HG03342 (cell line): Measurements from ENCODE around the gene IFNLR1.
"Not testable (repeated sequence)": the region's sequence is repeated elsewhere in the genome, so short reads cannot be mapped to it uniquely, and the experiment has no call there.

Experiments used
- ATAC-seq: cut with Tn5 transposase; IDR thresholded peaks from one replicate; pipeline ENCODE4 v1.9.1; 2021; ENCODE audit warnings: mild to moderate bottlenecking, moderate library complexity; ENCODE audit not compliant: unreplicated experiment

The IFNLR1 gene

GRCh38 chr1:24186993-24187790 lies at the start of gene IFNLR1:
TSS of gene IFNLR1 (minus strand) at chr1:24187289. CDS start at chr1:24187248, 41 bp downstream.
- ATAC-seq, result no peak

- ATAC-seq, result no peak
Measured at GRCh38 chr1:24235921-24236788, 49.1 kb upstream of the IFNLR1 start.

- no peak for ATAC-seq
Measured at GRCh38 chr1:24233684-24234600, 46.9 kb upstream of the IFNLR1 start.

- no peak for ATAC-seq
Measured at GRCh38 chr1:24231701-24232100, 44.6 kb upstream of the IFNLR1 start.

DNA sequence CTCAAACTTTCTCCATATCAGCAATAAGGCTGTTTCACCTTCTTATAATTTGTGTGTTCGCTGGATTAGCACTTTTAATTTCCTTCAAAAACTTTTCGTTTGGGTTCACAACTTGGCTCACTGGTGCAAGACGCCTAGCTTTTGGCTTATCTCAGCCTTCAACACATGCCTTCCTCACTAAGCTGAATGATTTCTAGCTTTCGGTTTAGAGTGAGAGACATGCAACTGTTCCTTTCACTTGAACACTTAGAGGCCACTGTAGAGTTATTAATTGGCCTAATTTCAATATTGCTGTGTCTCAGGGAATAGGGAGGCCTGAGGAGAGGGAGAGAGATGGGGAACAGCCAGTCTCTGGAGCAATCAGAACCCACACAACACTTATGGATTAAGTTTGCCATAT lies 41.2 kb upstream of the IFNLR1 start:
- no peak for ATAC-seq

GRCh38 chr1:24226749-24227148 lies 39.7 kb upstream of the IFNLR1 start:
- no peak for ATAC-seq

- ATAC-seq, result no peak
Measured at GRCh38 chr1:24224761-24225160, 37.7 kb upstream of the IFNLR1 start.

GRCh38 chr1:24224086-24224485 lies 37.0 kb upstream of the IFNLR1 start:
- no peak for ATAC-seq

- ATAC-seq, result no peak
Measured at GRCh38 chr1:24222793-24223192, 35.7 kb upstream of the IFNLR1 start.

GRCh38 chr1:24222008-24222605 lies 35.0 kb upstream of the IFNLR1 start:
- no peak for ATAC-seq

DNA sequence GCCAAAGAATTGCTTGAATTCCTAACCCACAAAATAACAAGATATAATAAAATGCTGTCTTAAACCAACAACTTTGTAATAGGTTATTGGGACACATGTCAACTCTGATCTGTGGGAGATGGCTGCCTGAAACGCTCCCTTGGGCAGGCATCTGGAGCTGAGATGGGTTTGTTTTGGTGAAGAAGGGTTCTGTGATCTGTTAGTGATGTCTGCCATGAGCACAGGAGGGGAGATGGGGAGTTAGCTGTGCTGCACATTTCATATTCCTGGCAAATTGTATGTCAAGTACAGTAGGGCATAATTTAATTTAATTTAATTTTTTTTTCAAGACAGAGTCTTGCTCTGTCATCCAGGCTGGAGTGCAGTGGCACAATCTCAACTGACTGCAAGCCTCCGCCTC lies 34.2 kb upstream of the IFNLR1 start:
- no peak for ATAC-seq

GRCh38 chr1:24216276-24217074 lies 29.4 kb upstream of the IFNLR1 start:
- ATAC-seq, result no peak

DNA sequence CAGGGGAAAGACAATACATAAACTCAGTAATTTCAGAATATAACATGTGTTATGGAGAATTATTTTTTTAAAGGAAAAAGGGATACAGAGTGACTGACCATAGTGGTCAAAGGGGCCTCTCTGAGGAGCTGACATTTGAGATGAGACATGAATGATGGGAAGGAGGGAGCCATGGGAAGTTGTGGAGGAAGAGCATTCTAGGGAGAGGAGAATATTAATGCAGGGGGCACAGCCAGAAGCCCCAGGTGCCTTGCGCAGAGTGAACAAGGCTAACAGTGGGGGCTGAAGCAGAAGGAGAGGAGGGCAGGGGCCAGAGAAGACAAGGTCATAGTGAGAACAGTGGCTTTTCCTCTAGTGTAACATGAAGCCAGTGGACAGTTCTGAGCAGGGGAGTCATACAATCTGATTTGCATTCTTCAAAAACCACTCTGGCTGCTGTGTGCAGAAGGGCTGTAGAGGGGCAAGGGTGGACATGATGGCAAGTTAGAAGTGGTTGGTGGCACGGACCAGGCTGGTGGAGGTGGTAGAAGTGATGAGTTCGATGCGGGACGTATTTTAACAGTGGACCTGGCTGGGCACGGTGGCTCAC lies 28.2 kb upstream of the IFNLR1 start:
- no peak for ATAC-seq

DNA sequence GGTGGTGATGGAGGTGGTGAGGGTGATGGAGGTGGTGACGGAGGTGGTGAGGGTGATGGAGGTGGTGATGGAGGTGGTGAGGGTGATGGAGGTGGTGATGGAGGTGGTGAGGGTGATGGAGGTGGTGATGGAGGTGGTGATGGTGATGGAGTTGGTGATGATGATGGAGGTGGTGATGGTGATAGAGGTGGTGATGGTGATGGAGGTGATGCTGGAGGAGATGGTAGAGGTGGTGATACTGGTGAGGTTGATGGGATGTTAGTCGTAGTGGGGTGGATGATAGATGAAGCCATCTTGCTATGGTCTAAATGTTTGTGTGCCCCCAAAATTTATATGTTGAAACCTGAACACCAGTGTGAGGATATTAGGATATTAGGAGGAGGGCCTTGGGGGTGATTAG lies 25.3 kb upstream of the IFNLR1 start:
- no peak for ATAC-seq

GRCh38 chr1:24210195-24210627 lies 23.1 kb upstream of the IFNLR1 start:
- no peak for ATAC-seq

DNA sequence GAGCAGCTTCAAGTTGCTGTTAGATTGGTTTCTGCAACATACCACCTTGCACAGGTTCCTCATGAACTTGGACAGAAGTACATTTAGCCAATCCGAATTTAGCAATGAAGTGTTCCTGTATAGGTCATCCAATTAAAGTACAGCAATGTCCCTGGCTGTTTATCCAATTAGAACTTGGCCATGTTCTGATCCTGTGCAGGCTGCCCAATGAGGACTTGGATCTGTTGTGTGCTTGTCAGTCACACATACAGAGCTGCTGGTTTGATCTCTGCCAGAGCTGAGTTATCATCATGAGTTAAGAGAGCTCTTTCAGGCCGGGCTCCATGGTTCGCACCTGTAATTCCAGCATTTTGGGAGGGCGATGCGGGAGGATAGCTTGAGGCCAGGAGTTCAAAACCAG lies 22.0 kb upstream of the IFNLR1 start:
- ATAC-seq, result no peak

DNA sequence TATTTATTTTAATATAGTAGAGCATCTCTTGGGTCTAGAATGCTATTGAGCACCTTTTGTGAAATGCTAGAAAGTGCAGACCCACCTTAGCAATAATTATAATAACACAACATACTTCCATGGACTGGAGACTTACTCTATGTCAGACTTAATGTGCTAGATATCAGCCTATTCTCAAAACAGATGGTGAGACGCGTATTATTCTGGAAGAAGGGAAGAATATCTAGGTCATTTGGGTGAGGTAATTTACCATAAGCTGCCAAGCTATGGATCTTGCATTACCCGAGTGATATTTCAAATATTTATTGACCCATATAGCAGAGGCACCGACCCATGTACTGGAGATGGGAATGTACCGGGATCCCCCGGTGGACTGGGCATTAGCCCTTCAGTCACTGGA lies 20.6 kb upstream of the IFNLR1 start:
- no peak for ATAC-seq

DNA sequence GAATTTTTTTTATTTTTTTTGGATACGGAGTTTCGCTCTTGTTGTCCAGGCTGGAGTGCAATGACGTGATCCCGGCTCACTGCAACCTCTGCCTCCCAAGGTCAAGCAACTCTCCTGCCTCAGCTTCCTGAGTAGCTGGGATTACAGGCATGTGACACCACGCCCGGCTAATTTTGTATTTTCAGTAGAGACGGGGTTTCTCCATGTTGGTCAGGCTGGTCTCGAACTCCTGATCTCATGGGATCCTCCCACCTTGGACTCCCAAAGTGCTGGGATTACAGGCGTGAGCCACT lies 20.3 kb upstream of the IFNLR1 start:
- ATAC-seq, result not testable (repeated sequence)

- no peak for ATAC-seq
Measured at GRCh38 chr1:24206516-24207394, 19.7 kb upstream of the IFNLR1 start.
